NCI-H1417 treated with DMSO at 0.1 percent for 48 hours (cell line): ENCODE measurements around the gene DMRTC1B.
"Not testable (repeated sequence)": the region's sequence is repeated elsewhere in the genome, so short reads cannot be mapped to it uniquely, and the experiment has no call there.

ENCODE experiments used
- DNase-seq: peaks from one replicate; lab custom pipeline; 2025; lab: John Stamatoyannopoulos, UW

Gene DMRTC1B

GRCh38 chrX:72776653-72777466 is at the start of gene DMRTC1B:
Gene DMRTC1B, plus strand, starts transcription at chrX:72776890. Its CDS starts 68,246 bp downstream, at chrX:72845136.
- not testable (repeated sequence) for DNase-seq

GRCh38 chrX:72727846-72728245 is 48.8 kb upstream of the DMRTC1B start:
- DNase-seq = no peak

DNA sequence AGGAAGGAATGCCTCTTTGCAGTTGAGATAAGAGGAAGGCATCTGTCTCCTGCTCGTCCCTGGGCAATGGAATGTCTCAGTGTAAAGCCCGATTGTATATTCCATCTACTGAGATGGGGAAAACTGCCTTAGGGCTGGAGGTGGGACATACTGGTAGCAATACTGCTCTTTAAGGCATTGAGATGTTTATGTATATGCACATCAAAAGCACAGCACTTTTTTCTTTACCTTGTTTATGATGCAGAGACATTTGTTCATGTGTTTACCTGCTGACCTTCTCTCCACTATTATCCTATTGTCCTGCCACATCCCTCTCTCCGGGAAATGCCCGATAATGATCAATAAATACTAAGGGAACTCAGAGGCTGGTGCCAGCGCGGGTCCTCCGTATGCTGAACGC is 43.1 kb upstream of the DMRTC1B start:
- DNase-seq = not testable (repeated sequence)

- DNase-seq = no peak
Observed at GRCh38 chrX:72735561-72735960, 41.1 kb upstream of the DMRTC1B start.

GRCh38 chrX:72745546-72745945 is 31.1 kb upstream of the DMRTC1B start:
- not testable (repeated sequence) for DNase-seq

DNA sequence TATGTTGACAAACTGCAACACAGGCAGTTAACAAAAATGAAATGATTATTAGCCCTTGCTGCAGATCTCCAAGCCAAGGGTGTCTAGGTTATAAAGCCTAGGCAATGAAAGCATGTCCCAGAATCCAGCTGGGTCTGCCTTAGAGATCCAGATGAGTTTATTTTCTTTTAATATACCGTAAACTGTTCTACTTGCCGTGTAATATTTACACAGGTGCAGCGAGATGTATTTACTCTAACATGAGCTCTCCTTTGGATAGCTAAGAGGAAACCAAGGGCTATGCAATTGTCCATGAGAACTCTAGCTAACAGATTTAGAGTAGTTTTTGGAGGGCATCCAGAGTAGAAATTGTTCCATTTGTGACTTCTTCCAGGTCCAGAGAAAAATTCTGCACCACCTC is 28.1 kb upstream of the DMRTC1B start:
- not testable (repeated sequence) for DNase-seq

DNA sequence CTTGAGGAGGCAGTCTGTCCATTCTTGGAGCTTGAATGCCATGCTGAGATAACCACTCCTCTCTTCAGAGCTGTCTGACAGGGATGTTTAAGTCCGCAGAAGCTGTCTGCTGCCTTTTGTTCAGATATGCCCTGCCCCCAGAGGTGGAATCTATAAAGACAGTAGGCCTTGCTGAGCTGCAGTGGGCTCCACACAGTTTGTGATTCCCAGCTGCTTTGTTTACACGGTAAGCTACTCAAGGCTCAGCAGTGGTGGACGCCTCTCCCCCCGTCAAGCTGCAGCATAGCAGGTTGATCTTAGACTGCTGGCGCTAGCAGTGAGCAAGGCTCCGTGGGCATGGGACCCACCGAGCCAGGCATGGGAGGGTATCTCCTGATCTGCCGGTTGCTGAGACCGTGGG is 16.2 kb upstream of the DMRTC1B start:
- DNase-seq = not testable (repeated sequence)

DNA sequence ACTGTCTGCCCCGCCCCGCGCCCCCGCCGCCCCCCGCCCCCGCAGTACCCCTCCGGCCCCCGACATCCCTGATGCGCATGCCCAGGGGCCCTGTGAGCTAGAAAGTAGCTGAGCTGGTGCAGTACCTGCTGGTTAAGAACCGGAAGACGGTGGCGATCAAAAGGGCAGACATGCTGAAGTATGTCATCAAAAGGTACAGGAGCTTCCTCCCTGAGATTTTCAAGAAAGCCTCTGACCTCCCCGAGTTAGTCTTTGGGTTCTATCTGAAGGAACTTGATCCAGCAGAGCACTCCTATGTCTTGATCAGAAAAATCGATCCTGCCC is 739 bp downstream of the DMRTC1B start:
- DNase-seq = not testable (repeated sequence)

DNA sequence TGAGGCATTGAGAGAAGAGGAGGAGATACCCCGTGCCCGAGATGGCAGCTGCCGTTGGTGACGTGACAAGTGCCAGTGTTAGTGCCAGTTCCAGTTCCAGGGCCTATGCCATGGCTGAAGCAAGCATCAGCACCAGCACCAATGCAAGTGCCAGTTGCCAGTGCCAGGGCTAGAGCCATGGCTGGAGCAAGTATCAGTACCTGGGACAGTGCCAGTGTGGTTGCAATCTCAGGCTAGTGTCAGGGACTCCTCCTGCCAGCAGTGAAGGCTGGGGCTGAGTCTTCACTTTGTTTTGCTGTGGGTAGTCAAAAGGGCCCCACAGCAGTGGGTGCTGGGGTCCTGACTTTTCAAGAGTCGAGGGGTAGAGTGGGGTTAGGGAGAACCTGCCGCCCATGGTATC is 1.5 kb downstream of the DMRTC1B start:
- DNase-seq = not testable (repeated sequence)

- DNase-seq = not testable (repeated sequence)
Observed at GRCh38 chrX:72782560-72782959, 5.9 kb downstream of the DMRTC1B start, which contains the start of gene FAM236B. Gene FAM236B, minus strand, starts transcription at chrX:72782660. Its CDS starts 100 bp downstream, at chrX:72782560.

DNA sequence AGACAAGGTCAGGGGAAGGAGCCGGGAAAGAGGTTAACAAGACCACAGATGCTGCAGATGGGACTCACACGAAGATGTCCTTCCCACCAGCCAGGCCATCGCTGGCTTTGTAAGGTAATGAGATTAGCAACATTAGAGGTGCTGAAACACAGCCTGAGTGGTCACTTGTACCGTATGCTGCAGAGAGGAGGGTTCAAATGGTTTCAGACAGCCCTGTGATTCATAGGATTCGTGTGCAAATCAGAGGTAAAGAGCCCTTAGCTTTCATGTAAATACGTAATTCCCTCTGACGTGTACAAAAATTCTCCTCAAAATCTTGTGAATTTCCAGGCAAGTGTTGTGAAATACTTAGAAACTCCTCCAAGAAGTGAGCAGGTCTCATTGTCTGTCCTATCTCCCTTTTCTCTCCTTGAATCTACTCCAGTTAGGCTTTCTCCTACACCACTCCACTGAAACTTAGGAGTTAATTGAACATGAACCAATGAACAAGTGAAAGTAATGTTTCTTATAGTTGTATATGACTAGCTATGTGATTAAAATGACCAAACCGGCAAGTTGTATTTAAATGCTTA is 6.8 kb downstream of the DMRTC1B start:
- not testable (repeated sequence) for DNase-seq

- DNase-seq = not testable (repeated sequence)
Observed at GRCh38 chrX:72783964-72784363, 7.3 kb downstream of the DMRTC1B start.

DNA sequence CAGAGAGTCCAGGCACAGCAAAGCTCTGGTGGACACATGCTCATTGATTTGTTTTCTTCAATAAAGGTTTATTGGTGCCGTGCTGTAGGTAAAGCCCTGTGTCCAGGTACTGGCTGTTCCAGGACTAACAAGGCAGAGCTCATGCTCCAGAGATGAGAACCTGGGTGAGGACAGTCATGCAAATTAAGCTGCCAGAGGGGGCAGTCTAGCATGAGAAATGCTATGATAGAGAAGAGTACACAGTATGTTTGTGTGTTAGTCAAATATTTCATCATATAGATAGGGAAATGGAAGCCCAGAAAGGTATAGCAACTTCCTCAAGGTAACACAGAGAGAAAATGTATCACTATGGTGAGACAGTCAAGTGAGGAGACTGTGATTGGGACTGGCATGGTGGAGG is 11.5 kb downstream of the DMRTC1B start:
- DNase-seq = not testable (repeated sequence)

DNA sequence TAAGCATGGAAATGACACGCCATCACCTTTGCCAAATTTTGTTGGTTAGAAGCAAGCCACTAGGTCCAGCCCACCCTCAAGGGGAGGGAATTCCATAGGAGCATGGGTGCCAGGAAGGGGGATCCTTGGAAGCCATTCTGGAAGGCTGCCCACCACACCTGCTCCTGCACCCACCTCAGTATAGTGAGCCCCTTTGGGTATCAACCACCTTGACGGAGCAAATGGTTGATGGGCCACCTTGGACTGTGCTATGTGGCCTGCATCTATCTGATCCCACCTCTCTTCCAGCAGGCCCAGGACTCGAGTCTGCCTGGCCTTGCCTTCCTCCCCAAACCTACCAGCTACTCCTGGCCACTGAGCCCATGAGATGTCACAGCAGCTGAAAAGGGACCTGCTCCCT is 13.7 kb downstream of the DMRTC1B start:
- not testable (repeated sequence) for DNase-seq

GRCh38 chrX:72808110-72808509 is 31.4 kb downstream of the DMRTC1B start, which contains the start of gene FAM236D:
Gene FAM236D, minus strand, starts transcription at chrX:72808210. Its CDS starts 100 bp downstream, at chrX:72808110.
- DNase-seq = not testable (repeated sequence)

- not testable (repeated sequence) for DNase-seq
Observed at GRCh38 chrX:72830701-72831100, 54.0 kb downstream of the DMRTC1B start.

DNA sequence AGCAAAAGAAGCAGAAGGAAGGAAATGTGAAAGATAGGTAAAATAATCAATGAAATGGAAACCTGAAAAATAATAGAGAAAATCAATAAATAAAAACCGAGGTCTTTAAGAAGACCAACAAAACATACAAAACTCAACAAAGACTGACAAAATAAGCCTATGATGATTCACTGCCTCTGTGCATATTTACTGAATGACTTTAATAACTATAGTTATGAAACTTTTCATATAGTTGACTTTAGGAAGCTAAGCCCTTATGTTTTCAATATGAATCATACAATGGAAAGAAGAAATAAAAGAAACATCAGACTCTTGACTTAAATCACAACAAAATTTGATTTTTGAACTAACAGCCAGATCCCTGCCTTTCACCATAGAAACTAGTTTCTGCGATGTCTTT is 60.8 kb downstream of the DMRTC1B start:
- not testable (repeated sequence) for DNase-seq

DNA sequence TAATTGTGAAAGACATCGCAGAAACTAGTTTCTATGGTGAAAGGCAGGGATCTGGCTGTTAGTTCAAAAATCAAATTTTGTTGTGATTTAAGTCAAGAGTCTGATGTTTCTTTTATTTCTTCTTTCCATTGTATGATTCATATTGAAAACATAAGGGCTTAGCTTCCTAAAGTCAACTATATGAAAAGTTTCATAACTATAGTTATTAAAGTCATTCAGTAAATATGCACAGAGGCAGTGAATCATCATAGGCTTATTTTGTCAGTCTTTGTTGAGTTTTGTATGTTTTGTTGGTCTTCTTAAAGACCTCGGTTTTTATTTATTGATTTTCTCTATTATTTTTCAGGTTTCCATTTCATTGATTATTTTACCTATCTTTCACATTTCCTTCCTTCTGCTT is 106.2 kb downstream of the DMRTC1B start:
- DNase-seq = not testable (repeated sequence)

- not testable (repeated sequence) for DNase-seq
Observed at GRCh38 chrX:72889740-72890139, 113.0 kb downstream of the DMRTC1B start.
